GM04504 (cell line): ENCODE measurements around the gene PSMA5.

Experiments
- DNase-seq: peaks from one replicate; pipeline ENCODE4 v3.0.0-alpha.2; 2012; ENCODE audit warnings: low read depth

PSMA5 gene

DNA sequence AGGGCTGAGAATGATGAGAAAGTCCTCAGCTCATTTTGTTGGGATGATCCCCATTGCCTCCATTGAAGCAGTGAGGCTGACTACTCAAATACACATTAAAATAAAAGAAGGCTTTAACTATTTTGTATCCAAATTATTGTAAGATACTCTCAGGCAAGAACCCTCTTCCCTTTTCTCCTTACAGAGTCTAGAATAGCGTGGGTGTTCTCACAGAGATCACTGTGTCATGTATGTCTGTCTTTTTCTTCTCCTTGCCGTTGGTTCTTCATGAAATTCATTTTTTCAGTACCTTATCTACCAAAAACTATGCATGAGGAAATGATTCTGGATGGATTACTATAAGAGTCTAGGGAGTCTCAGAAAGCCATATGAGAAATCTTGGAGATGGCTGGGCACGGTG is 58.6 kb downstream of the PSMA5 start:
- DNase-seq: no peak

GRCh38 chr1:109365642-109366204 is 60.5 kb downstream of the PSMA5 start:
- DNase-seq: no peak

GRCh38 chr1:109361649-109362048 is 64.6 kb downstream of the PSMA5 start:
- no peak for DNase-seq

GRCh38 chr1:109361069-109361468 is 65.2 kb downstream of the PSMA5 start:
- no peak for DNase-seq

- no peak for DNase-seq
These were observed 68.6 kb downstream of the PSMA5 start for GRCh38 chr1:109357616-109358015.

- no peak for DNase-seq
These were observed 69.3 kb downstream of the PSMA5 start for GRCh38 chr1:109356915-109357314.

DNA sequence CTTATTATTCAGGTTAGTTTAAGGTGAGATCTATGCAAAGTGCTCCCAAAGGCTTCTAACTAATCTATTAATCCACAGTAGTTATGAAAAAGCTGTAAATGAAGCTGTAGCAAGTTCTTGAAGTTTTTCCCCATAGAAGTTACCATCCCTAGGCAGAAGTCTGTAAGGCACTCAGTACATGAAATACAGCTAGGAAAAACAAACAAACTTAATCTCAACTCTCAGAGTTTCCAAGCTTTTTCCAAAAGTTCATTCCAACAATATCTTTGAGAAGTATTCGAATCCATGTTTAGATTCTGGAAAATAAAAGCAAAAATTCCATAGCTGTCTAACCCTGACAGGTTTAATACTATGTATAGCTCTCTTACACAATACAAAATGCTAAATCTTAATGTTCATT is 69.7 kb downstream of the PSMA5 start:
- DNase-seq: no peak

GRCh38 chr1:109354929-109355328 is 71.3 kb downstream of the PSMA5 start:
- no peak for DNase-seq

- no peak for DNase-seq
These were observed 74.8 kb downstream of the PSMA5 start for GRCh38 chr1:109351457-109351856.

- no peak for DNase-seq
These were observed 75.6 kb downstream of the PSMA5 start for GRCh38 chr1:109350655-109351054.

- DNase-seq: no peak
These were observed 76.1 kb downstream of the PSMA5 start for GRCh38 chr1:109350182-109350581.
